HepG2 (cell line): ENCODE results near the gene AARS1. TPM values are rescaled to one million over a fixed set of nuclear protein-coding genes. Genes with fewer than 3 reads are reported as not detected.
A peak's percentile ranks its signal among the peaks of the same experiment; 100 is the strongest.

Experiments used
- AGO2 ChIP-seq: fragments of 200-400 bp; formaldehyde crosslinking; optimal IDR thresholded peaks from 2 replicates; pipeline ENCODE3; 2017; ENCODE audit warnings: mild to moderate bottlenecking, low read depth, low read length, moderate library complexity
- AHR ChIP-seq: IDR thresholded peaks from 2 replicates; pipeline ENCODE4 v1.6.1; 2018; ENCODE audit warnings: missing genetic modification reagents, missing compliant biosample characterization
- ARNT ChIP-seq: fragments of 450-650 bp; IDR thresholded peaks from 2 replicates; pipeline ENCODE4 v1.6.1; 2017
- BATF2 ChIP-seq: sonication (generic); formaldehyde crosslinking; IDR thresholded peaks from 2 replicates; pipeline ENCODE4 v1.8.0; 2022; ENCODE audit warnings: mild to moderate bottlenecking, missing genetic modification reagents, moderate library complexity
- E2F5 ChIP-seq: sonication (generic); formaldehyde crosslinking; conservative IDR thresholded peaks from 2 replicates; pipeline ENCODE4 v1.4.0; 2020; ENCODE audit warnings: missing genetic modification reagents
- GRHL1 ChIP-seq: sonication (generic); formaldehyde crosslinking; conservative IDR thresholded peaks from 2 replicates; pipeline ENCODE4 v1.8.0; 2022; ENCODE audit warnings: missing genetic modification reagents
- NR2C2 ChIP-seq: sonication (generic); formaldehyde crosslinking; IDR thresholded peaks from 2 replicates; pipeline ENCODE4 v1.4.0; 2020; ENCODE audit warnings: missing genetic modification reagents, mild to moderate bottlenecking, moderate library complexity, borderline replicate concordance
- PBX2 ChIP-seq: IDR thresholded peaks from 2 replicates; pipeline ENCODE4 v1.6.1; 2016; ENCODE audit warnings: control low read depth
- PHF8 ChIP-seq: sonication (generic); formaldehyde crosslinking; IDR thresholded peaks from 2 replicates; pipeline ENCODE4 v1.5.0; 2020; ENCODE audit warnings: missing genetic modification reagents
- RARA ChIP-seq: IDR thresholded peaks from 2 replicates; pipeline ENCODE4 v1.6.1; 2016; ENCODE audit warnings: missing genetic modification reagents, missing compliant biosample characterization
- SMAD1 ChIP-seq: sonication (generic); formaldehyde crosslinking; IDR thresholded peaks from 2 replicates; pipeline ENCODE4 v1.4.0; 2020; ENCODE audit warnings: missing genetic modification reagents, low read depth, mild to moderate bottlenecking, borderline replicate concordance
- SMAD9 ChIP-seq: sonication (generic); formaldehyde crosslinking; IDR thresholded peaks from 2 replicates; pipeline ENCODE4 v1.5.1; 2020; ENCODE audit warnings: mild to moderate bottlenecking, missing genetic modification reagents
- ZFP36 ChIP-seq: fragments of 150-350 bp; IDR thresholded peaks from 2 replicates; pipeline ENCODE4 v1.6.1; 2018; ENCODE audit warnings: borderline replicate concordance, low read length, low read depth; ENCODE audit not compliant: partially characterized antibody
- ZFP82 ChIP-seq: sonication (generic); formaldehyde crosslinking; IDR thresholded peaks from 2 replicates; pipeline ENCODE4 v1.5.1; 2020; ENCODE audit warnings: mild to moderate bottlenecking, missing genetic modification reagents, borderline replicate concordance
- ZFY ChIP-seq: sonication (generic); formaldehyde crosslinking; IDR thresholded peaks from 2 replicates; pipeline ENCODE4 v1.4.0; 2020; ENCODE audit warnings: missing genetic modification reagents
- ZNF142 ChIP-seq: sonication (generic); formaldehyde crosslinking; IDR thresholded peaks from 2 replicates; pipeline ENCODE4 v1.4.0; 2020; ENCODE audit warnings: missing genetic modification reagents
- ZNF672 ChIP-seq: sonication (generic); formaldehyde crosslinking; IDR thresholded peaks from 2 replicates; pipeline ENCODE4 v1.8.1; 2022; ENCODE audit warnings: missing genetic modification reagents
- ZNF792 ChIP-seq: IDR thresholded peaks from 2 replicates; pipeline ENCODE4 v1.6.1; 2016
- polyA plus RNA-seq, 8 experiments: library from polyadenylated mRNA; depleted of rRNA in 3 of 8; stranded (reverse) in 7 of 8; unstranded in 1 of 8; fragments of >200 nt; fragmentation: Illumina TruSeq in 4 of 8; extraction: Trizol in 4 of 8; gene quantifications; 2 replicates each; pipeline versions ENCODE4 v1.2.1 to v1.2.3, GENCODE V29; 2011 to 2016; ENCODE audit warnings: low read depth in 4 of 8, missing spikeins in 1 of 8, mixed read lengths in 1 of 8; ENCODE audit not compliant: insufficient read depth in 1 of 8
- total RNA-seq, 5 experiments: library from RNA; depleted of rRNA; stranded (reverse); fragments of >200 nt; fragmentation: Illumina TruSeq; extraction: Trizol; gene quantifications; 2 replicates each; pipeline ENCODE4 v1.2.3, GENCODE V29; 2016; ENCODE audit warnings: low read depth in 1 of 5

AARS1 gene
- total and polyA plus RNA-seq, 2 of the 13 experiments (the other 11 are each of a cell fraction or from before 2014, with no cell fraction given) = 107 to 132 TPM

- TF ChIP-seq ZNF142 (CRISPR knock-in tag) (peak; percentile 14; the same call in 1 of the 2 replicates), AGO2 (peak; percentile 21), E2F5 (CRISPR knock-in tag) (0 out of 2 replicates have a peak, but pooled peaks have one; percentile 26), ZFP82 (CRISPR knock-in tag) (no peak; the same call in 1 of the 2 replicates), SMAD9 (no peak), ARNT (no peak), NR2C2 (no peak), AHR (CRISPR knock-in tag) (no peak), GRHL1 (CRISPR knock-in tag) (no peak), ZNF672 (CRISPR knock-in tag) (no peak), PHF8 (CRISPR knock-in tag) (no peak), PBX2 (CRISPR knock-in tag) (no peak), BATF2 (CRISPR knock-in tag) (no peak), RARA (CRISPR knock-in tag) (peak; percentile 54), SMAD1 (CRISPR knock-in tag) (no peak), ZFP36 (no peak), ZNF792 (CRISPR knock-in tag) (0 out of 2 replicates have a peak, but pooled peaks have one; percentile 33), ZFY (peak; percentile 91)
Observed at GRCh38 chr16:70250748-70251628, 38.3 kb downstream of the AARS1 start (continued).
